ENCODE measurements around the gene MRM1. TPM values are rescaled to one million over a fixed set of nuclear protein-coding genes. Genes with fewer than 3 reads are reported as not detected.

The MRM1 gene
- total RNA-seq, 2 donors from 2014 or later = 7.3 to 7.9 TPM

- TF ChIP-seq, protein P1, sequence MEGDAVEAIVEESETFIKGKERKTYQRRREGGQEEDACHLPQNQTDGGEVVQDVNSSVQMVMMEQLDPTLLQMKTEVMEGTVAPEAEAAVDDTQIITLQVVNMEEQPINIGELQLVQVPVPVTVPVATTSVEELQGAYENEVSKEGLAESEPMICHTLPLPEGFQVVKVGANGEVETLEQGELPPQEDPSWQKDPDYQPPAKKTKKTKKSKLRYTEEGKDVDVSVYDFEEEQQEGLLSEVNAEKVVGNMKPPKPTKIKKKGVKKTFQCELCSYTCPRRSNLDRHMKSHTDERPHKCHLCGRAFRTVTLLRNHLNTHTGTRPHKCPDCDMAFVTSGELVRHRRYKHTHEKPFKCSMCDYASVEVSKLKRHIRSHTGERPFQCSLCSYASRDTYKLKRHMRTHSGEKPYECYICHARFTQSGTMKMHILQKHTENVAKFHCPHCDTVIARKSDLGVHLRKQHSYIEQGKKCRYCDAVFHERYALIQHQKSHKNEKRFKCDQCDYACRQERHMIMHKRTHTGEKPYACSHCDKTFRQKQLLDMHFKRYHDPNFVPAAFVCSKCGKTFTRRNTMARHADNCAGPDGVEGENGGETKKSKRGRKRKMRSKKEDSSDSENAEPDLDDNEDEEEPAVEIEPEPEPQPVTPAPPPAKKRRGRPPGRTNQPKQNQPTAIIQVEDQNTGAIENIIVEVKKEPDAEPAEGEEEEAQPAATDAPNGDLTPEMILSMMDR (IDR thresholded peaks at IDR 0.05) = no peak
- no peak for TF ChIP-seq POLR2A (IDR thresholded peaks at IDR 0.05)
- no peaks in the 10 kb centered on the region for H3K9me3 ChIP-seq
- no peak overlapping the region for H3K27ac ChIP-seq
- ATAC-seq (no peak), DNase-seq (no peak)
- no peaks in the 10 kb centered on the region for H3K4me1 ChIP-seq
- intact Hi-C loops (cut with DNase I) = no loop called here
- H3K36me3 ChIP-seq (replicated peaks in 1 of 2; ENCODE audit: insufficient read depth in 1 of 2, low read depth in 2 of 2) = no peaks in the 10 kb centered on the region
- H3K4me3 ChIP-seq = no peak overlapping the region
- 72 to 84% methylated on average over 15 to 16 of the region's 16 CpGs for WGBS, 2 donors
- H3K27me3 ChIP-seq = no peaks in the 10 kb centered on the region
Observed at GRCh38 chr17:36616061-36617029, 15.0 kb downstream of the MRM1 start.

DNA sequence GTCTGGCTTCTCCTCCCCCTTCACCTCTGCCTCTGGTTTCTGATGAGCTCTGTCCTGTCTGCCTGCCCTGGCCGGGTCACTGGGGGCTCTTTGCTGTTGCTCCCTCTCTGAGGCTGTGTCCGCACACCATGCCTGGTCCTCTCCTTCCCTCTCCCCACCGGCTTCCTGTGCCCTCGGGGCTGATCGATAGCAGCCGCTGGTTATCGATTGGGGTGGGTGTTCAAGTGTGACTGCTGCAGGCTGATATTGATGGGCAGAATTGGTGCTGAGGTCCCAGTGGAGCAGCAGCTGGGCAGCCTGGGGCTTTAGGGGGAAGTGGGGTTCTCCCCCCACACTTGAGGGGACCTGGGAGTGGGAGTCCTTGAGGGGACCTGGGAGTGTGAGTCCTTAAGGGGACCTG lies 16.4 kb downstream of the MRM1 start:
- H3K36me3 ChIP-seq (replicated peaks in 1 of 2; ENCODE audit: insufficient read depth in 1 of 2, low read depth in 2 of 2) = no peaks in the 10 kb centered on the region
- ATAC-seq (no peak), DNase-seq (no peak)
- no peaks in the 10 kb centered on the region for H3K27me3 ChIP-seq
- H3K4me1 ChIP-seq = no peaks in the 10 kb centered on the region
- H3K4me3 ChIP-seq = no peak overlapping the region
- TF ChIP-seq POLR2A (IDR thresholded peaks at IDR 0.05) = no peak
- TF ChIP-seq, protein P1 (IDR thresholded peaks at IDR 0.05) = no peak
- H3K9me3 ChIP-seq = no peaks in the 10 kb centered on the region
- intact Hi-C loops (cut with DNase I) = no loop called here
- WGBS, 2 donors = 63% methylated on average over 7 of the region's 7 CpGs
- no peak overlapping the region for H3K27ac ChIP-seq

GRCh38 chr17:36623281-36623680 lies 21.9 kb downstream of the MRM1 start:
- Histone ChIP-seq H3K9me3 (no peaks in the 10 kb centered on the region), H3K4me3 (no peak overlapping the region), H3K36me3 (replicated peaks in 1 of 2; ENCODE audit: insufficient read depth in 1 of 2, low read depth in 2 of 2) (no peaks in the 10 kb centered on the region), H3K27ac (no peak overlapping the region), H3K4me1 (no peaks in the 10 kb centered on the region), H3K27me3 (no peaks in the 10 kb centered on the region)
- DNase-seq (no peak), ATAC-seq (no peak)
- 58 to 75% methylated on average over 3 of the region's 3 CpGs for whole genome bisulfite sequencing, 2 donors
- intact Hi-C loops (cut with DNase I) = no loop called here
- TF ChIP-seq POLR2A (IDR thresholded peaks at IDR 0.05) = no peak
- TF ChIP-seq, protein P1 (IDR thresholded peaks at IDR 0.05) = no peak

DNA sequence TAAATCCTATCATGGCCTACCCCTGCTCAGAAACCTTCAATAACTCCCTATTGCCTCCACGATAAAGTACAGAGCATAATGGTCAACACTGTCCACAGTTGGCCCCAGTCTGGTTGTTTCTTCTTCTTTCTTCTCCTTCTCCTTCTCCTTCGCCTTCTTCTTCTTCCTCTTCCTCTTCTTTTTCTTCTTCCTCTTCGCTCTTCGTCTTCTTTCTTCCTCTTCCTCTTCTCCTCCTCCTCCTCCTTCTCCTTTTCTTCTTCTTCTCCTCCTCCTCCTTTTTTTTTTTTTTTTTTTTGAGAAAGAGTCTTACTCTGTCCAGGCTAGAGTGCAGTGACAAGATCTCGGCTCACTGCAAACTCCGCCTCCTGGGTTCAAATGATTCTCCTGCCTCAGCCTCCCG lies 23.8 kb downstream of the MRM1 start:
- ATAC-seq (no peak), DNase-seq (no peak)
- H3K27me3 ChIP-seq = no peaks in the 10 kb centered on the region
- TF ChIP-seq, protein P1 (IDR thresholded peaks at IDR 0.05) = no peak
- no peak for TF ChIP-seq POLR2A (IDR thresholded peaks at IDR 0.05)
- 76 to 84% methylated on average over 7 of the region's 7 CpGs for WGBS, 2 donors
- intact Hi-C loops (cut with DNase I) = no loop called here
- H3K4me3 ChIP-seq = no peak overlapping the region
- no peaks in the 10 kb centered on the region for H3K4me1 ChIP-seq
- no peak overlapping the region for H3K27ac ChIP-seq
- no peaks in the 10 kb centered on the region for H3K9me3 ChIP-seq
- no peaks in the 10 kb centered on the region for H3K36me3 ChIP-seq (replicated peaks in 1 of 2; ENCODE audit: insufficient read depth in 1 of 2, low read depth in 2 of 2)
